Stimulated activated CD4-positive, alpha-beta T cell treated with anti-CD3 and anti-CD28 coated beads, TNF-alpha, amount 100 ng/mL, for 48 hours (primary cell): ENCODE results near the gene CERS6.
A peak's percentile ranks its signal among the peaks of the same experiment; 100 is the strongest.

Experiments used
- DNase-seq, 3 donors: peaks; one replicate each; pipeline ENCODE4 v3.0.0-alpha.2; 2020; ENCODE audit warnings: low read depth in 3 of 3

CERS6 gene

GRCh38 chr2:168731002-168731401, 274.9 kb downstream of the CERS6 start:
- DNase-seq, result no peak

GRCh38 chr2:168731616-168732015, 275.5 kb downstream of the CERS6 start:
- no peak for DNase-seq

- DNase-seq, result no peak
These were observed 276.0 kb downstream of the CERS6 start for GRCh38 chr2:168732100-168732499.

DNA sequence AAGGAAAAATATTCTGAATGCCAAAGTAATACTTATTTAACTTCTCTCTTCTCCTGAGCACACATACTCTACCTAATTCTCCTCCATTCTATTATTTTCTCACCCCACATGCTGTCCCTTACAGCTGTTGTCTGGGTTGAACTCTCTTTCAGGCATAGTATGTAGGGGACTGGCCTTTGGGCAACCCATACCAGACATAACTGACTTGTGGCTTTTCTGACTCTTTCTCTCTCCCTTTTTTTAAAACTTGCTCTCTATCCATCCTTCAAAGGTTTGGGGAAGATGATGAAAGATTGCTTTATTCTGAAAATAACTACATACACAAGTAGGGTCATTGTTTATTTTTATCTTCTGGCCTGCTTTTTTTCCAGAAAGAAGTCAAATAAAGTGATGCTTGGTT, 276.4 kb downstream of the CERS6 start:
- DNase-seq, result no peak

GRCh38 chr2:168734199-168734760, 278.2 kb downstream of the CERS6 start:
- no peak for DNase-seq

DNA sequence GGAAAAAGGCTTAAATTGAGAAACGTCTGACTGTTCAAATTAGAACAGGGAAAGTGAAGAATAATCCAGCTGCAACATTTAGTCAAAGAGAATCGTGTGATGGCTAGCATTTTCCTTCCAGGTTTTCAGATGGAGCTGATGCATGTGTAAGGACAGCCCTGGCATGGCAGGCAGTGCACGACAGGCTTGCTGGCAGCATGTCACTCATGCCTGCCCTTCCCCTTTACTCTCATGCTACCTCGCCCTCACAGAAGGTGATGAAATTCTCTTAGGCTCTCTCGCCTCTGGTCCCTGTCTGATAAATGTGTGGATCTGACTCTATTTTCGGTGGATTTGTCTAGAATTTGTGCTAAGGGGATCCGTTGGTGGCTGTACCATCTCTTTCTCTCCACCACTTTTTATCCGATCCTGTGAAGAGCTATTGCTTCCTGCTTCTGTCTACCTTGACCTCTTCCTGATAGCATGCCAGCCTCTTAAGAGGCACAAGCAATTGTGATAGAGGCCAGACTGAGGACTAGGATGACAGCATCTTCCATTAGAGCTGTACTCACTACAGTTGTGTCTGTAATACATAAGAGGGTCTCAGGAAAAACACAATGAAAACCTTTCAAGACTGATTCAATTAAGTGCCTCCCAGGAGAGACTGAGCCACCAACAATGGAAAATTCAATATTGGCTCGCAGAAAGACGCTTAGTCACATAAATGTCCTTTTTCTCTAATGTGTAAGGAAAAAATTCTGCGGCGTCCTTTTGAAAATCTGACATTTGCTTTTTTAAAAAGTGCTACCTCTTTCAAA, 280.8 kb downstream of the CERS6 start:
- no peak for DNase-seq

- no peak for DNase-seq
These were observed 282.0 kb downstream of the CERS6 start for GRCh38 chr2:168738062-168738461.

- no peak for DNase-seq
These were observed 284.3 kb downstream of the CERS6 start for GRCh38 chr2:168740360-168740759.

DNA sequence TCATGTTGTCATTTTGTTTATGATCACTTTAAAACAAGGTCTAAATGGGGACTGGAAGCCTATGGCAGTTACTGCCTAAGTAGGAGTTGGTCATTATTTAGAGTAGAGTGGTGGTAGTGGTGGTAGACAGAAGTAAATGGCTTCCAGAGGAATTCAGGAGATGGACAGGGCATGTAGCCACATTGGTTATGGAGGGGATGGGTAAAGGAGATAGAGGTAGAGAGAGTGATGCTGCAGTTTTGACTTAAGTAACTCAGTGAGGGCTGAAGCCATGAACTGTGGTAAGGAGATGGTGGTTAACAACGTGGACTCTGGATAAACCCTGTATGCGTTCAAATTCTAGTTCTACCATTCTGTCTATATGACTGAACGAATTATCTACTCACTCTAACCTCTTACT, 284.7 kb downstream of the CERS6 start:
- DNase-seq, result no peak

DNA sequence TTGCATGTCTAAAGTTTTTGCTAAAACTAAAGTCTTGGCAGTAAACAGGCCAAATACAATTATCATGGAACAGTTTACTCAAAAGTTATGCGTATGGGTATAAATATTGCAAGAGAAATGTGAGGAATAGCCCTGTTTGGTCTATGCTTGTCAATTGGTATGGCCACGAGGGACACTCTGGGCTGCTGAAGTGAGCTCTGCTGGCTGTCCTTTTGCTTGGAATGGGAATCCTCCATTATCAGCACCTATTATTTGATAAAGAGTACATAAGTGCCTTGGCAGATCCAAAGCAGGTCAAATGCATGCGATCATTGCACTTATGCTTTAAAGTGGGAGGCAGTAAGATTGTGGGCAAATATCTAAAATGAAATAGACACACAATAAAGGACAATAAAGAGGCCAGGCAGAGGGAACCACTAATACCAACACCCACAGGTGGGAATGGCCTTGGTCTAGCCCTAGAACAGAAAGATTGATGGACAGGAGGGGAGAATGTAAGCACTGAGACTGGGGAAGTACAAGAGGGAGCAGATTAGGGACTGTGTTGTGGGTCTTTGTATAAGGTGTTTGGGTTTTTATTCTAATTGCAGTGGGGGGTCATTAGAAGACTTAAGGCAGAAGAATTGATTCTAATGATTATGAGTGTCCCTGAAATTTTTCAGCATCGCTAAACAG, 286.3 kb downstream of the CERS6 start:
- no peak for DNase-seq

- DNase-seq, result no peak
These were observed 288.8 kb downstream of the CERS6 start for GRCh38 chr2:168744844-168745243.

- DNase-seq, result no peak
These were observed 292.4 kb downstream of the CERS6 start for GRCh38 chr2:168748461-168748860.

DNA sequence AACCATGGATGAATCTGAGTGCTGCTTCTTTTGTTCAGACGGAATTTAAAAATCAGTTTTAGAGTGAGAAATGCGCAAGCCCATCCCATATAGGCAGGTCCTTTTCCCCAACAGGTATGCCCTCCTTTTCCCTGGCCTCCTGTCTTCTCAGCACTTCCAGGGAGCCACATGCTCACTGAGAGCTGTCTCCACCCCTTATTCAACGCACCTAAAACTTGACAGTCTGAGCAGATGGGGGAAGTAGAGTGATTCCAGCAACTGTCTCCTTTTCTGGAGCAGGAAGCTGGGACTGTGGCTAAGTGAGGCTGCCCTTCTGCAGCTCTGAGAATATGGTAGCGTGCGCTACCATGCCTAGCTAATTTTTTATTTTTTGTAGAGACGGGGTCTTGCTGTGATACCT, 293.2 kb downstream of the CERS6 start:
- DNase-seq, result no peak

DNA sequence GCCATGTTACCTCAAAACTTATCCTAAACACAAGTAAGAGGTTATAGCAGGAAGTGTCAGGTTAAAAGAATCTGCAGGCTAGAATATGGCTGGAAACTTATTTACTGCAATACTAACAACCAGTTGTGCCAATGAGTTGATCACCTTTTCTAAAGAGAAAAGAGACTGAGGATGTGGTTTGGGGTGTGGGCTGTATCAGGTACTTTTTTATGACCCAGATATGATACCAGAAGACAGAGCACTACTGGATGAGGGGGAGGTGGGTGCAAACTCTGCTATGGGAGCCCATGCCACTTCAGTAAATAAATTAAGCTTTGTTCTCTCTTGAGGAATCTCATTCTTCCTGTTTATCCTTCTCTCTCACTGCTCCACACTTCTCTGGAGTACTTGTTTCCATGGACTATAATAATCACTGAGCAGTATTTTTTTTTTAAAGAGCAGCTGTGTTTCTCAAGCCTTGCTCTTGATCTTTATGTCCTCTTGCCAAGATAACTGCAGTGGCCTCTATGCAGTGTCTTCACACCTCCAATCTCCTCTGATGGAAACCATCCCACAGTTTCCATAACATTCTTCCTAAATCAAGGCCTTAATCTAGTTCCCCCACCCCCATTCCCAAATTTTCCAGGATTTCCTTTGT, 295.1 kb downstream of the CERS6 start:
- peak in 1 of 3 donors; percentile 3 for DNase-seq

DNA sequence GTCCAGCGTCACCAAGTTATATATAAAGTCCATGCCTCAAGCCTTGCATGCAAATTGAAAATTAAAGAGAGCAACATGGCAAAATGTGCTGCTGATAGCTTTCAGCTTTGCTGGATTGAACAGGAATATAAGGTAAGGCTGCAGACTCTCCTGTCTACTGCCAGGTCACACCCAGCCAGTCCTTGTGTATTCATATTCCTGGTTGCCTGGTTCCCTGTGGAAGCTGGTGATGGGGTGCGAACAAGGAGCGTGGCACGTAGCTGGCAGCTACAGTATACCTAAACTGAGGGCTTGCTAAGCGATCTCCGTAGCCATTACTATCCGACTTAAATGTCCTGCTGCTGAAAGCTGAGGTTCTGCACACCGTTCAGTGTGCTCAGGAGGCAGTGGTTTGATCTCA, 296.3 kb downstream of the CERS6 start:
- DNase-seq, result no peak

- no peak for DNase-seq
These were observed 297.8 kb downstream of the CERS6 start for GRCh38 chr2:168753765-168754329.

- DNase-seq, result no peak
These were observed 301.2 kb downstream of the CERS6 start for GRCh38 chr2:168757223-168757622.

DNA sequence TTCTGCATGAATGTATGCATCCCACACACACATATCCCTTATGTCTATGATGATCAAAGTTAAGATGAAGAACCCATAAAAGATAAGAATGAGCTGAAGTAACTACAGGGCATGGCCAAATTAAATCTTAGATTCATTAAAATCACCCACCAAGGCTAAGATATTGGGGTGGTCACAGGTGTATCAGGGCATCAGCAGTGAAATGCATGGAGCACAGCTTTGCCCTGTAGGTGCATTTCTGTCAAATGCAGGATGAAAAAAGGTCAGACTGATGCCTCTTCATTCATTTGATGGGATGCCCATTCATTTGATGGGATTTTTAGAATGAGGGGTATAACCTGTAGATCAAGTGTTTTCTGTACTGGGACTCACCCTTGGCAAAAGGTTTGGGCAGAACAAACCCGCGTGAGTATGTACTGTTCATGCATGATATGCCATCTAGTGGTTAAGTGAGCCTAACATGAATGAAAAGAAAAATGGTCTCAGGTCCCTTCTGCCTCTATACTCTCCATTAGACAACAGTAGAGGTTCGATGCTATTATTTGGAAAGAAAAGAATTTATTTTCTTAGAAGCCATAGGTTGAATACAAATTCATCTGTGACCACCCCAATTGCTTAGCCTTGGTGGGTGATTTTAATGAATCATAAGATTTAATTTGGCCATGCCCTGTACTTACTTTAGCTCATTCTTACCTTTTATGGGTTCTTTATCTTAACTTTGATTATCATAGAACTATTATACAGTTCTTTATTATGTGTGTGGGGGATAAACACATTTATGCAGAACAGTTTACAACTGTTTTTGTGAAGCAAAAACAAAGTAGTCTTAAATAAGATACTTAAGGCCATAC, 303.1 kb downstream of the CERS6 start:
- DNase-seq, result no peak

DNA sequence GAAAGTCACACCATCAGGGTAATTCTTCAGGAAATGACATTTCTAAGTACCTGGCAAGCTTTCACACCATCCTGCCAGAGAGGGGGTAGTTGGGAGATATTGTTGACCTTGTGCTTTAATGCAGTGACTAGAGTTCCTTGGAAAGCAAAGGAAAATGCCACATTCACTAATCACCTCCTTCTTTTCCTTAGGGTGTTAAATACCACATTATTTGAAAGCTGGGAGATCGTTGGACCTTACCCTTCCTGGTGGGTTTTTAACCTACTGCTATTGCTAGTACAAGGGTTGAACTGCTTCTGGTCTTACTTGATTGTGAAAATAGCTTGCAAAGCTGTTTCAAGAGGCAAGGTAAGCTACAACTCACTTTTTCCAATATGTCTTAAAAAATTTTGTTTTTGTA, 309.3 kb downstream of the CERS6 start:
- DNase-seq, result no peak

GRCh38 chr2:168766600-168766999, 310.5 kb downstream of the CERS6 start:
- no peak for DNase-seq

DNA sequence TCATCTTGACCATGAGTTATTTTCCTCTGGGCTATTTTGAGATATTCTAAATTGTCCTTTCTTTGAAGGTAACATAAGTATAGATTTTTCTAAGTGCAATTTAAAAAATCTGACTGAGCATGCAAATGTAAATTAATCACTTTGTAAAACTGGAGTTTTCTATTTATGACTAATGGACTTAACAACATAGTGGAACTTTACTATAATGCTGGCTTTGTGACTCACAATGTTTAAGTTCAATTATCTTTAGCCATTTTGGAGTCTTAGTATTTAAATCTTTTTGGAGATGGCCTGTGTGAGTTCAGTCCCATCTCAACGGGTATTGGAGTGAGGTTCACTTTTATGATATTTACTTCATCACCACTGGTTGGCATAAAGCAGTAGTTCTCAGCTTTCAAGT, 311.2 kb downstream of the CERS6 start:
- DNase-seq, result no peak
